Nephron progenitor cell (in vitro differentiated cells): Measurements from ENCODE around the gene RAB9B.

Experiments
- DNase-seq: peaks from one replicate; pipeline ENCODE4 v3.0.0; 2021
- H3K27ac Mint-ChIP-seq: 2 replicates; pipeline ENCODE4 v1.8.0; 2021; ENCODE audit warnings: mild to moderate bottlenecking, moderate library complexity, mixed read lengths
- H3K27me3 Mint-ChIP-seq: 2 replicates; pipeline ENCODE4 v1.8.0; 2021; ENCODE audit warnings: mild to moderate bottlenecking, low read depth, mixed read lengths; ENCODE audit not compliant: poor library complexity
- H3K36me3 Mint-ChIP-seq: 2 replicates; pipeline ENCODE4 v1.8.0; 2021; ENCODE audit warnings: low read depth, mixed read lengths
- H3K4me1 Mint-ChIP-seq: 2 replicates; pipeline ENCODE4 v1.8.0; 2021; ENCODE audit warnings: mixed read lengths
- H3K4me3 Mint-ChIP-seq: 2 replicates; pipeline ENCODE4 v1.8.0; 2021; ENCODE audit warnings: mild to moderate bottlenecking, moderate library complexity, mixed read lengths
- H3K9me3 Mint-ChIP-seq: 2 replicates; pipeline ENCODE4 v1.8.0; 2021; ENCODE audit warnings: mild to moderate bottlenecking, moderate library complexity, mixed read lengths
- CTCF ChIP-seq: fragments of 200-600 bp; sonication (generic); IDR thresholded peaks from 2 replicates; pipeline ENCODE4 v1.5.0; 2021; ENCODE audit warnings: antibody characterized with exemption

The RAB9B gene

GRCh38 chrX:103791228-103791627 is 40.8 kb downstream of the RAB9B start:
- Mint-ChIP-seq H3K4me3 (no peak overlapping the region), H3K9me3 (peaks cover 13% of the 10 kb centered on the region), H3K27ac (no peak overlapping the region), H3K27me3 (no peaks in the 10 kb centered on the region), H3K36me3 (peaks cover 8% of the 10 kb centered on the region), H3K4me1 (peaks cover 23% of the 10 kb centered on the region)
- DNase-seq = no peak
- TF ChIP-seq CTCF = no peak

DNA sequence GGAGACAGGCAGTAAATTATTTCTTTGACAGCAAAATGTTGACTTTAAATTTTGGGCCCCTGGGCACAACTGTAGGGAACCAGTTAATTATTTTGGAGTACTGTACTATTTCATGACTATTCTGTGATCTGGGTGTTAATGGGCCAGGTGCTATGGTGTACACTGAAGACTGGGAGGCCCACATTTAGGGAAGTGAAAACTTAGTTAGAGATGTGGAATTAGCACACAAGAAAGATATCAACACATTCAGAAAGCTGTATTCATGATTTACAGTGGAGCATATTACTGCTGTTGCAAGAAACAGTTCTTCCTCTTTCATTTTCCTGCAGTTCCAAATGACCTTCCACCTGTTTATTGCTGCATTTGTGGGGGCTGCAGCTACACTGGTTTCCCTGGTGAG is 43.1 kb downstream of the RAB9B start:
- Mint-ChIP-seq H3K4me3 (no peak overlapping the region), H3K4me1 (peaks cover 20% of the 10 kb centered on the region), H3K27ac (no peak overlapping the region), H3K27me3 (no peaks in the 10 kb centered on the region), H3K36me3 (peaks cover 8% of the 10 kb centered on the region), H3K9me3 (peaks cover 16% of the 10 kb centered on the region)
- TF ChIP-seq CTCF = no peak
- no peak for DNase-seq

DNA sequence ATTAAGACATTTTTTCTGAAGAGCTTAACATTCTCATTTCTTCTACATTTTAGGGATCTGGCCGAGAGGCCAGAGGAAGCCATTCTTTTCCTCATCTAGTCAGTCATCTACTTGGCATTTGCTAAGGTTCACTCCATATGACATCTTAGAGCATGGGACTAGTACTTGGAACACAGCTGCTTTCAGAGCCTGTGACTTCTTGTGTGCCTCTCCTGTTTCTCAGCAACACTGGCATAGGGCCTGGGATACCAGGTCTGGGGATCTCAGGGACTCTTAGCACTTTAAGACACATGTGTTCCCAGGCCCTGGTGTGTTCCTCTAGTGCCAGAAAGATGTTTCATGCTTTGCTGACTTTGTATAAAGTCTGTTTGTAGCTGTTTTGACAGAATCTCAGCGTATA is 48.1 kb downstream of the RAB9B start:
- DNase-seq = no peak
- TF ChIP-seq CTCF = no peak
- Mint-ChIP-seq H3K27ac (no peak overlapping the region), H3K36me3 (peaks cover 4% of the 10 kb centered on the region), H3K4me3 (no peak overlapping the region), H3K4me1 (peaks cover 23% of the 10 kb centered on the region), H3K9me3 (peaks cover 16% of the 10 kb centered on the region), H3K27me3 (no peaks in the 10 kb centered on the region)

GRCh38 chrX:103783196-103783595 is 48.9 kb downstream of the RAB9B start:
- Mint-ChIP-seq H3K36me3 (peaks cover 4% of the 10 kb centered on the region), H3K4me3 (no peak overlapping the region), H3K4me1 (peaks cover 28% of the 10 kb centered on the region), H3K27ac (peak overlapping the region; percentile 45), H3K27me3 (no peaks in the 10 kb centered on the region), H3K9me3 (peaks cover 16% of the 10 kb centered on the region)
- TF ChIP-seq CTCF = no peak
- DNase-seq = no peak

GRCh38 chrX:103782640-103783039 is 49.4 kb downstream of the RAB9B start:
- Mint-ChIP-seq H3K4me1 (peaks cover 32% of the 10 kb centered on the region), H3K36me3 (peaks cover 1% of the 10 kb centered on the region), H3K27ac (peak overlapping the region; percentile 45), H3K9me3 (peaks cover 13% of the 10 kb centered on the region), H3K4me3 (no peak overlapping the region), H3K27me3 (no peaks in the 10 kb centered on the region)
- DNase-seq = peak; percentile 4
- TF ChIP-seq CTCF = no peak

GRCh38 chrX:103781706-103782105 is 50.4 kb downstream of the RAB9B start:
- no peaks in the 10 kb centered on the region for H3K36me3 Mint-ChIP-seq
- DNase-seq = no peak
- no peak overlapping the region for H3K4me3 Mint-ChIP-seq
- peaks cover 7% of the 10 kb centered on the region for H3K9me3 Mint-ChIP-seq
- no peaks in the 10 kb centered on the region for H3K27me3 Mint-ChIP-seq
- TF ChIP-seq CTCF = no peak
- H3K4me1 Mint-ChIP-seq = peaks cover 39% of the 10 kb centered on the region
- no peak overlapping the region for H3K27ac Mint-ChIP-seq
